Measurements from ENCODE around the gene CSF1R. TPM values are rescaled to one million over a fixed set of nuclear protein-coding genes. Genes with fewer than 3 reads are reported as not detected.

Gene CSF1R
- total RNA-seq, 4 donors from 2014 or later, result 55.6 to 140 (median 77.6) TPM

DNA sequence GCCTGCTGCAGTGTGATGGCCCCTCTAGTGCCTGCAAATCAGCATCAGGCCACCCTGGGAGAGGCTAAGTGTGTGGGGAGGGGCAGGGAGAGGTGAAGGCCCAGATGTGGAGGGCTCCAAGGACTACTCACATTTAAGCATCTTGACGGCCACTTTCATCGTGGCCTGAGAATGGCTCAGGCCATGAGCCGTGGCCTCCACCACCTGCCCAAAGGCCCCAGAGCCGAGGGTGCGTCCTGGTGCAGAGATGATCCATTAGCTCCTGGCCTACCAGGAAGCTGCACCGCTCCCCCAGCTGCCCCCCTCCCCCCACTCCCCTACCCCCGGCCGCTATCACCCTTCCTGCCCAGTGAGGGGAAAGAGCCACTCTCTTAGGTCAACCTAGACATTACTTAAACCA is 38.2 kb upstream of the CSF1R start:
- TF ChIP-seq, protein P1, sequence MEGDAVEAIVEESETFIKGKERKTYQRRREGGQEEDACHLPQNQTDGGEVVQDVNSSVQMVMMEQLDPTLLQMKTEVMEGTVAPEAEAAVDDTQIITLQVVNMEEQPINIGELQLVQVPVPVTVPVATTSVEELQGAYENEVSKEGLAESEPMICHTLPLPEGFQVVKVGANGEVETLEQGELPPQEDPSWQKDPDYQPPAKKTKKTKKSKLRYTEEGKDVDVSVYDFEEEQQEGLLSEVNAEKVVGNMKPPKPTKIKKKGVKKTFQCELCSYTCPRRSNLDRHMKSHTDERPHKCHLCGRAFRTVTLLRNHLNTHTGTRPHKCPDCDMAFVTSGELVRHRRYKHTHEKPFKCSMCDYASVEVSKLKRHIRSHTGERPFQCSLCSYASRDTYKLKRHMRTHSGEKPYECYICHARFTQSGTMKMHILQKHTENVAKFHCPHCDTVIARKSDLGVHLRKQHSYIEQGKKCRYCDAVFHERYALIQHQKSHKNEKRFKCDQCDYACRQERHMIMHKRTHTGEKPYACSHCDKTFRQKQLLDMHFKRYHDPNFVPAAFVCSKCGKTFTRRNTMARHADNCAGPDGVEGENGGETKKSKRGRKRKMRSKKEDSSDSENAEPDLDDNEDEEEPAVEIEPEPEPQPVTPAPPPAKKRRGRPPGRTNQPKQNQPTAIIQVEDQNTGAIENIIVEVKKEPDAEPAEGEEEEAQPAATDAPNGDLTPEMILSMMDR (IDR thresholded peaks at IDR 0.05), result no peak
- DNase-seq (ENCODE audit: low spot score) (no peak), ATAC-seq (ENCODE audit: low FRiP score) (no peak)

GRCh38 chr5:150124111-150124557 is 37.8 kb upstream of the CSF1R start:
- DNase-seq (ENCODE audit: low spot score) (no peak), ATAC-seq (ENCODE audit: low FRiP score) (no peak)
- TF ChIP-seq, protein P1 (IDR thresholded peaks at IDR 0.05), result no peak

GRCh38 chr5:150123542-150123941 is 37.2 kb upstream of the CSF1R start:
- DNase-seq (ENCODE audit: low spot score), result no peak
- no peak for ATAC-seq (ENCODE audit: low FRiP score)
- TF ChIP-seq, protein P1 (IDR thresholded peaks at IDR 0.05), result no peak

- DNase-seq (ENCODE audit: low spot score) (no peak), ATAC-seq (ENCODE audit: low FRiP score) (no peak)
- TF ChIP-seq, protein P1 (IDR thresholded peaks at IDR 0.05), result no peak
These were observed 36.5 kb upstream of the CSF1R start for GRCh38 chr5:150122536-150123481.

DNA sequence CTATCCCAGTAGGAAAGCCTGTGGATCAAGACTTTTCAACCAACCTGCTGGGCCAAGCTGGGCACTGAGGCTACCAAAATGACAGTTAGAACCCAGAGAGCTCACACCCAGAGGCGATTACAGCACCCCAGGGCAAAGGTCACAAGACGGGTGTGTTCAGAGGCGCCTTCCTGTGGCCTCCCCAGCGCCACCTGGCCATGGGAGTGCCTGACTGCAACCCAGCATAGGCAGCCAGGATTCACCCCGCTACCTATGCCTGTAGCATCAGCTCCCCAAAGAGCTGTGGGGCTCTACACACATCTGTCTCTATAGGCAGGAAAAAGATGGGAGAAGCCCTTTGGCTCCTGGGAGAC is 35.8 kb upstream of the CSF1R start:
- DNase-seq (ENCODE audit: low spot score) (no peak), ATAC-seq (ENCODE audit: low FRiP score) (no peak)
- TF ChIP-seq, protein P1 (IDR thresholded peaks at IDR 0.05), result no peak

GRCh38 chr5:150121448-150122157 is 35.2 kb upstream of the CSF1R start:
- DNase-seq (ENCODE audit: low spot score) (no peak), ATAC-seq (ENCODE audit: low FRiP score) (no peak)
- TF ChIP-seq, protein P1 (IDR thresholded peaks at IDR 0.05), result no peak
